Naive thymus-derived CD8-positive, alpha-beta T cell (primary cell): ENCODE results near the gene ARHGAP26. TPM values are rescaled to one million over a fixed set of nuclear protein-coding genes. Genes with fewer than 3 reads are reported as not detected.

Experiments
- ATAC-seq, 2 donors: fragments of 150-1000 bp; cut with Tn5 transposase in 1 of 2; sonication (Bioruptor Pico), chemical (Tn5 transposase) in 1 of 2; 1 replicate in 1 of 2; 2 replicates in 1 of 2; pipeline ENCODE4 v1.10.0; 2021; ENCODE audit warnings: mild to moderate bottlenecking in 2 of 2, moderate library complexity in 2 of 2
- POLR2A ChIA-PET: fragments of 350-600 bp; sonication (Branson Sonifier 250); formaldehyde crosslinking; loops from one replicate; lab custom pipeline; 2021; ENCODE audit warnings: antibody characterized with exemption; lab: Charles Lee
- DNase-seq, 10 donors: peaks; one replicate each; pipeline versions ENCODE4 v3.0.0 to v3.0.0-alpha.2; 2020 to 2022
- H3K27ac Mint-ChIP-seq, 10 donors: one replicate each; pipeline ENCODE4 v1.8.0; 2020 to 2022; ENCODE audit warnings: mild to moderate bottlenecking in 10 of 10, mixed read lengths in 10 of 10, moderate library complexity in 4 of 10, inconsistent platforms in 1 of 10
- H3K27me3 Mint-ChIP-seq, 5 donors: one replicate each; pipeline ENCODE4 v1.8.0; 2021 to 2022; ENCODE audit warnings: mixed read lengths in 5 of 5
- H3K36me3 Mint-ChIP-seq, 3 donors: one replicate each; pipeline ENCODE4 v1.8.0; 2020 to 2022; ENCODE audit warnings: mixed read lengths in 3 of 3, mild to moderate bottlenecking in 2 of 3, inconsistent platforms in 1 of 3
- H3K4me1 Mint-ChIP-seq, 4 donors: one replicate each; pipeline ENCODE4 v1.8.0; 2021 to 2022; ENCODE audit warnings: mixed read lengths in 4 of 4
- H3K4me3 Mint-ChIP-seq, 10 donors: one replicate each; pipeline ENCODE4 v1.8.0; 2020 to 2022; ENCODE audit warnings: mild to moderate bottlenecking in 10 of 10, mixed read lengths in 10 of 10, moderate library complexity in 6 of 10, inconsistent platforms in 1 of 10
- H3K9me3 Mint-ChIP-seq, 9 donors: one replicate each; pipeline ENCODE4 v1.8.0; 2020 to 2022; ENCODE audit warnings: mixed read lengths in 9 of 9, mild to moderate bottlenecking in 3 of 9, inconsistent platforms in 1 of 9, moderate library complexity in 1 of 9
- polyA plus RNA-seq, 3 donors: library from polyadenylated mRNA; unstranded; fragments of 300-500 nt; fragmentation: Illumina TruSeq; gene quantifications; one replicate each; pipeline ENCODE4 v1.2.3, GENCODE V29; 2021
- total RNA-seq, 8 experiments: library from RNA in 2 of 8; stranded (reverse) in 2 of 8; gene quantifications; one replicate each; pipeline ENCODE4 v1.2.3 and lab custom pipeline; 2021 to 2026

The ARHGAP26 gene
- total and polyA plus RNA-seq, 5 experiments from 2014 or later, result 9.1 to 30.5 (median 15.7) TPM

DNA sequence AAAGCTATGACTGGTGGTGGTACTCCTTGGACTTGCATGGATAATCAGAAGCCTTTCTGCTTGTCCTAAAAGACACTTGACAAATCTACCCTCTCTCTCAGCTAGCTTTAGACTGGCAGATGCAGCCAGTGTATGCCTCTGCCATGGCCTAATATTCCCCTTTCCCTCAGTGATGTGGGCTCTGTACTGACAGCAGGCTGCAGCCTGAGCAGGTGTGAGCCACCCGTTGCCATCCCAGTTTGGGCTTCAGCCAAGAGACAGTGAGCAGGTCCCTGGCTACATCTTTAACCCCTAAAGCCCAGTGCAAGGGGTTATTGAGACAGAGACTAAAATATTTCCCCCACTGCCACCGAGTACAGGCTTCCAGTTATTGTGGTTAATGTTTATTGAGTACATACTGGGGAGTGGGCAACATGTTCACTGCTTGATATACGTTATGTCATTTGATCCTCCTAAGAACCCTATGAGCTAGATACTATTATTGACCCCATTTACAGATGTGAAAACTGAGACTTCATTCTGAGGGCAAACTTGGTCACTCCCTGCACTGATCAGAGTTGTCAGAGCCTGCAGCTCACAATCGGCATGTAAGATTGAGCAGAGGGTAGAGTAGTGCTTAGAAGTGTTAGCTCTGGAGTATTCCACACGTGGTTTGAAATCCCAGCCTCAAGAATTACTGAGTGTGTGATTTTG lies 254.2 kb downstream of the ARHGAP26 start:
- H3K27me3 Mint-ChIP-seq, result no peaks in the 10 kb centered on the region
- H3K4me1 Mint-ChIP-seq, result peaks cover 10 to 28% (median 25%) of the 10 kb centered on the region in 4 donors
- POLR2A ChIA-PET, result no interaction called here
- no peak for ATAC-seq
- no peak for DNase-seq
- no peak overlapping the region for H3K4me3 Mint-ChIP-seq
- peaks cover 0 to 13% (median 11%) of the 10 kb centered on the region in 3 donors for H3K36me3 Mint-ChIP-seq
- peaks cover 0 to 1% (median 0%) of the 10 kb centered on the region in 9 donors for H3K9me3 Mint-ChIP-seq
- H3K27ac Mint-ChIP-seq, result peak overlapping the region in 3 of 10 donors; percentile 9 to 70 (median 25)

GRCh38 chr5:143025376-143025775 lies 255.2 kb downstream of the ARHGAP26 start:
- no peak for ATAC-seq
- Mint-ChIP-seq H3K4me3 (no peak overlapping the region), H3K27ac (peak overlapping the region in 4 of 10 donors; percentile 4 to 79 (median 66)), H3K9me3 (peaks cover 0 to 1% (median 0%) of the 10 kb centered on the region in 9 donors), H3K27me3 (no peaks in the 10 kb centered on the region), H3K36me3 (peaks cover 0 to 9% (median 5%) of the 10 kb centered on the region in 3 donors), H3K4me1 (peaks cover 16 to 38% (median 34%) of the 10 kb centered on the region in 4 donors)
- no peak for DNase-seq
- POLR2A ChIA-PET, result no interaction called here

DNA sequence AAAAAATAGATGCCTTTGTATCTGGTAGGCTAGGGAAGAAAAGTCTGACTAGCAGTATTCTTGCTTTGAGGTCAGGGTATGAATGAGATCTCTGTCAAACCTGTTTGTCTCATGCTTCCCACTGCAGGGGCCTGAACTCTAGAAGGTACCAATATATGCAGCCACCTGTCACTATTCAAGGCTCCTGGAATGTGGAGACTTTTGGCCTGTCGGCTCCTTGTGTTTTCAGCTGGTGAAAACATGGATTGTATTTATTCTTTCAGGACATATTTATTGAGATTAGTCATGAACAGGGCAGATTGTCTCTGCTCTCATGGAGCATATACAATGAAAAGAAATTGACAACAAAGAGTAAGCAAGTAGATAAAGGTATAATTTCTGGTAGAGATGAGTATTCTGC lies 255.8 kb downstream of the ARHGAP26 start:
- Mint-ChIP-seq H3K4me3 (no peak overlapping the region), H3K36me3 (peaks cover 0 to 6% (median 5%) of the 10 kb centered on the region in 3 donors), H3K4me1 (peaks cover 22 to 44% (median 40%) of the 10 kb centered on the region in 4 donors), H3K27me3 (no peaks in the 10 kb centered on the region), H3K9me3 (peaks cover 0 to 1% (median 0%) of the 10 kb centered on the region in 9 donors), H3K27ac (peak overlapping the region in 4 of 10 donors; percentile 1 to 82 (median 68))
- ATAC-seq (no peak), DNase-seq (no peak)
- POLR2A ChIA-PET, result no interaction called here

- POLR2A ChIA-PET, result no interaction called here
Measured at GRCh38 chr5:143026380-143026779, 256.2 kb downstream of the ARHGAP26 start.

DNA sequence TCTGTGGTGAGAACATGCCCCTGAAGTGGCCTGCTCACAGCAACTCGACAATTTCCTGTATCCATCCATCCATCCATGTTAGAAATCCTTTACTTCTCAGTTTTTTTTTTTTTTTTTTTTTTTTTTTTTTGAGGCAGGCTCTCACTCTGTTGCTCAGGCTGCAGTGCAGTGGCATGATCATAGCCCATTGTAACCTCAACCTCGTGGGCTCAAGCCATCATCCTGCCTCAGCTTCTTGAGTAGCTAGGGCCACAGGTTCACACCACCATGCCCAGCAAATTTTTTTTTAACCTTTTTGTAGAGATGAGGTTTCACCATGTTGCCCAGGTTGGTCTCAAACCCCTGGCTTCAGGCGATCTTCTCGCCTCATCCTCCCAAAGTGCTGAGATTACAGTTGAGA lies 259.1 kb downstream of the ARHGAP26 start:
- Mint-ChIP-seq H3K27me3 (no peaks in the 10 kb centered on the region), H3K4me1 (peaks cover 21 to 36% (median 32%) of the 10 kb centered on the region in 4 donors), H3K9me3 (peaks cover 0 to 1% (median 0%) of the 10 kb centered on the region in 9 donors), H3K27ac (peak overlapping the region in 1 of 10 donors; percentile 44), H3K36me3 (peaks cover 0 to 12% (median 7%) of the 10 kb centered on the region in 3 donors), H3K4me3 (peak overlapping the region in 1 of 10 donors; percentile 10)
- POLR2A ChIA-PET, result interaction anchor here (2.0 kb wide), 1 partner anchor 27 kb away, joined by 6 read pairs; no protein-coding TSS in a partner anchor
- ATAC-seq (no peak), DNase-seq (no peak)

More at GRCh38 chr5:143026380-143026779, 256.2 kb downstream of the ARHGAP26 start:
- DNase-seq (no peak), ATAC-seq (no peak)
- peaks cover 0 to 1% (median 0%) of the 10 kb centered on the region in 9 donors for H3K9me3 Mint-ChIP-seq
- peaks cover 25 to 46% (median 44%) of the 10 kb centered on the region in 4 donors for H3K4me1 Mint-ChIP-seq
- H3K27me3 Mint-ChIP-seq, result no peaks in the 10 kb centered on the region
- H3K27ac Mint-ChIP-seq, result peak overlapping the region in 4 of 10 donors; percentile 1 to 82 (median 68)
- H3K36me3 Mint-ChIP-seq, result peaks cover 0 to 10% (median 5%) of the 10 kb centered on the region in 3 donors
- no peak overlapping the region for H3K4me3 Mint-ChIP-seq

DNA sequence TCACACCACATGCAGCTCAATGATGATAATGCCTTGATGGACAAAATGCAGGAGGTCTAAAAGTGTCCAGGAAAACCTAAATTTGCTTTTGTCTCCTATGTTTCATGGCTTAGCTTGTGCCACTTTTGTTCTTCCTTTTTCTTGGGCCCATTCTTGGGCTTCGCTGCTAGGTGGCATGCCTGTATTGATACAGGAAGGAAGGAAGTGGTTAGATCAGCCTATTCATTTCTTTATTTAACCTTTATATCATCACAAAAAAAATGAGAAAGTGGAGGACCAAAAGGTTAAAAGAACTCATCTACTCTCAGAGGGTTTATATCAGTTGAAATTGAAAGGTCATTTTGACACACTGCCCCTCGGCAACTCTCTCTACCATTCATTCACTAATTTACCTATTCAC lies 260.2 kb downstream of the ARHGAP26 start:
- peaks cover 0 to 1% (median 0%) of the 10 kb centered on the region in 9 donors for H3K9me3 Mint-ChIP-seq
- H3K36me3 Mint-ChIP-seq, result peaks cover 0 to 16% (median 7%) of the 10 kb centered on the region in 3 donors
- peak; percentile 54 to 65 for ATAC-seq
- peaks cover 23 to 38% (median 31%) of the 10 kb centered on the region in 4 donors for H3K4me1 Mint-ChIP-seq
- H3K27me3 Mint-ChIP-seq, result no peaks in the 10 kb centered on the region
- POLR2A ChIA-PET, result interaction anchor here (2.0 kb wide), 1 partner anchor 28 kb away, joined by 6 read pairs; no protein-coding TSS in a partner anchor
- peak overlapping the region in 9 of 10 donors; percentile 21 to 64 (median 52) for H3K4me3 Mint-ChIP-seq
- peak overlapping the region in 6 of 10 donors; percentile 24 to 79 (median 56) for H3K27ac Mint-ChIP-seq
- DNase-seq, result peak in 4 of 10 donors; percentile 19 to 37 (median 28)

DNA sequence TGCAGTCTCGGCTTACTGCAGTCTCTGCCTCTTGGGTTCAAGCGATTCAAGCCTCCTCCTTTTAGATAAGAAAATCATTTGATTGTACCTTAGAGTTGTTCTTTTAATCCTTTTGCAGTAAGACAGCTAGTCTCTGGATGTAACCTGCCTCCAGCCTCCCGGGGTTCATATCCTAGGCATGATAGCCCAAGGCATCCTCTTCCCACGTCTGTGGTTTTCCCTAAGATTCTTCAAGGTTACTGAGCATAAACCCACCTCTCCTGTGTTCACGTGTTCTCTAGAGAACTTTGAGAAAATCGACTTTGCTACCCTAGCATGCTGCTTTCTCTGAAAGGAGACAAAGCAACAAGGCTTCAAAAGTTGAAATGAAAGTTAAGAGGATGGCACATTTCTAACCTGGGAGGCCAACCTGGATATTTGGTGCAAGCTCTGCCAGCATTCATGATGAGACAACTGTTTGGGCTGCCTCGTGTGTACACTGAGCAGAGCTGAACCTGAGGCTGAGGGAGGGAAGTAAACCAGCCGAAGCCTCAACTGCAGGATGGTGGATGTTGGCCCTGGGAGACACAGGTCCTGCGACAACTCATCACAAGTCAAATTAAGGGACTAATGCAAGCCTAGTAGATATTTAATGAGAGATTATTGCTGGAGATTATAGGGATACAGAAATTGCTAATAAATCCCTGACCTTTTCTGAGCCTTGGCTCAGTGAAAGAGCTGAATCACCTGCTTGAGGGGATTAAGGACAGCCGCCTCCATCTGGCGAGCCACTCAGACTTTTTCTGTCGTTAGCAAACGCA lies 261.8 kb downstream of the ARHGAP26 start:
- ATAC-seq, result no peak
- Mint-ChIP-seq H3K27me3 (no peaks in the 10 kb centered on the region), H3K36me3 (peaks cover 0 to 21% (median 8%) of the 10 kb centered on the region in 3 donors), H3K27ac (peak overlapping the region in 1 of 10 donors; percentile 32), H3K4me1 (peaks cover 17 to 46% (median 36%) of the 10 kb centered on the region in 4 donors), H3K4me3 (no peak overlapping the region), H3K9me3 (no peaks in the 10 kb centered on the region)
- DNase-seq, result no peak
- POLR2A ChIA-PET, result no interaction called here

GRCh38 chr5:143032581-143032836 lies 262.3 kb downstream of the ARHGAP26 start:
- Mint-ChIP-seq H3K27ac (no peak overlapping the region), H3K36me3 (peaks cover 0 to 25% (median 12%) of the 10 kb centered on the region in 3 donors), H3K4me1 (peaks cover 17 to 50% (median 36%) of the 10 kb centered on the region in 4 donors), H3K4me3 (no peak overlapping the region), H3K27me3 (no peaks in the 10 kb centered on the region), H3K9me3 (no peaks in the 10 kb centered on the region)
- POLR2A ChIA-PET, result no interaction called here
- ATAC-seq, result no peak
- DNase-seq, result no peak

DNA sequence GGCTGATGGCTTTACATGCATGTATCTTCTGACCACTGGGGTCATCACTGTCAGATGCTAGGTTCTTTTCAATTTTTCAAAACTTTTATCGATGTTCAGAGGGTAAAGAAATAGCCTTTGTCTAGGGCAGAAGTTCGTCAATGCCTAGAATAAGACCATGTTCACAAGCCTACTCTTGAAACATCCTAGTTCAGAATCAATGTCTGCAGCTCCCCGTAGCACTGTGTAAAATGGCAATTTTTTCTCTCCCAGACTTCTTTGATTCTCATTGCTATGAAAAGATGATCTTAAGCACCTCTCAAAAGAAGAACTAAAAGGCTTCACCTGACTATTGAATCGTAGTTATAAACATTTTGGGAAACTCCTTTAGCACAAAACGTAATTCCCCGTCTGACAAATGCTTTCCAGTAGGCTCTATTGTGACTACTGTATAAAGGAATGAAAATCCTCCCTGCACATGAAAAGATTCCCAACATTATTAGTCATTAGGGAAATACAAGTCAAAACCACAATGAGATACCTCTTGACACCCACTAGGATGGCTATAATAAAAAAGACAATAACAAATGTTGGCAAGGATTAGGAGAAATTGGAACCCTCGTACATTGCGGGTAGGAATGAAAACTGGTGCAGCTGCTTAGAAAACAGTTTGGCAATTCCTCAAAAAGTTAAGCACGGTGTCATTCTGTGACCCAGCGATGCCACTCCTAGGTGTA lies 263.5 kb downstream of the ARHGAP26 start:
- H3K36me3 Mint-ChIP-seq, result peaks cover 0 to 33% (median 20%) of the 10 kb centered on the region in 3 donors
- POLR2A ChIA-PET, result no interaction called here
- H3K27me3 Mint-ChIP-seq, result no peaks in the 10 kb centered on the region
- H3K4me3 Mint-ChIP-seq, result no peak overlapping the region
- ATAC-seq, result no peak
- H3K27ac Mint-ChIP-seq, result no peak overlapping the region
- H3K4me1 Mint-ChIP-seq, result peaks cover 17 to 46% (median 33%) of the 10 kb centered on the region in 4 donors
- no peak for DNase-seq
- no peaks in the 10 kb centered on the region for H3K9me3 Mint-ChIP-seq

DNA sequence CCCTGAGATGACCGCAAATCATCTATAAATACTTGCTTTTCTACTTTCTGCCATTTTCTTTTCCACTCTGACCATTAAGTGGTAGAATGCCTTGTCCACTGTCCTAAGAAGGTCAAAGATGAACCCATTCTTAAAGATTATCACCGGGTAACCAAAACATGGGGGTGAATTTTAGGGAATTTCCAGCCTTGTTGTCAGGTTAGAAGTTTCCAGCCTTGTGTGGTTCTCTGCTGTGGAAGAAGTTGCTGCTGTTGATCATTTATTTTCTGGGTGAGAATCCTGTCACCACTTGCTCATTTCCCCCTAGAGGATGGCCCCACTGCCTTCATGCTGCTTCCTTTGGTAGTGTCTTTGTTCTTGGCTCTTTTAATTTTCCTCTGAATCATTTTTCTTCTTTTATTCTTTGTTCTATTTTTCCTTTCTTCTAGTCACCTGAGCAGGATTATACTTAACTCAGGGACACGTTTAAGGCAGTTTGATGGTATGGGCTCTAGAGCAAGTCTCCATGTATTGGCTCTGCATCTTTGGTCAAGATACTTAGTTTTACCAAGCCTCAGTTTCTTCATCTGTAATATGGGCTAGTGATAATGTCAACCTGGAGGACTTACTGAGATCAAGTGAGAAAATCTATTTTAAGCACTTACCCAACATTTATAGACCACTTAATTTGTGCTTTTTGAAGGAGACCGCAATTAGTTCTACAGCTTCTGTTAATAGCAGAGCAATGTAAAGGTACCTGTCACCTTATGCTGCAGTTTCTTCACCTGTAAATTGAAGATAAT lies 266.2 kb downstream of the ARHGAP26 start:
- no peak for DNase-seq
- no peaks in the 10 kb centered on the region for H3K9me3 Mint-ChIP-seq
- H3K4me3 Mint-ChIP-seq, result no peak overlapping the region
- ATAC-seq, result no peak
- POLR2A ChIA-PET, result no interaction called here
- no peaks in the 10 kb centered on the region for H3K27me3 Mint-ChIP-seq
- peak overlapping the region in 3 of 10 donors; percentile 21 to 70 (median 64) for H3K27ac Mint-ChIP-seq
- peaks cover 13 to 42% (median 31%) of the 10 kb centered on the region in 3 donors for H3K36me3 Mint-ChIP-seq
- peaks cover 2 to 20% (median 8%) of the 10 kb centered on the region in 4 donors for H3K4me1 Mint-ChIP-seq

DNA sequence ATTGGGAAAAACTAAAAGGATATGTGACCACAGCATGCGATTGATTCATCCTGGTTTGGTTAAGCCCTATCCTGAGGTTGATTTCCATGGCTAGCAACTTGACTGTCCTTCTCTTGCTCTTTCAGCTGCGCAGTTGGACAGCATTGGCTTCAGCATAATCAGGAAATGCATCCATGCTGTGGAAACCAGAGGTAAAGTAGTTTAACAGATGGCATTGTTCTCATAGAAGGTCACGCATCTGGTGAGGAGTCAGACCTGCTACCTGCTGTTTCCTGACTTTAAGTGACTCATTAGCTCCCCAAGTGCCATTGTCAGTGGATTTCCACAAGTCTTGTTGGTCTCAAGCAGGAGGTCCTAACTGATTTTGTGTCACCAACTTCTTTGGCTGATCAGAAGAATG lies 266.9 kb downstream of the ARHGAP26 start:
- ATAC-seq, result no peak
- Mint-ChIP-seq H3K9me3 (no peaks in the 10 kb centered on the region), H3K4me3 (no peak overlapping the region), H3K27ac (no peak overlapping the region), H3K36me3 (peaks cover 13 to 49% (median 38%) of the 10 kb centered on the region in 3 donors), H3K4me1 (peaks cover 2 to 16% (median 5%) of the 10 kb centered on the region in 4 donors), H3K27me3 (no peaks in the 10 kb centered on the region)
- DNase-seq, result no peak
- POLR2A ChIA-PET, result no interaction called here
